H9 (cell line): ENCODE results near the gene PRCC. TPM values are rescaled to one million over a fixed set of nuclear protein-coding genes. Genes with fewer than 3 reads are reported as not detected.

Experiments
- DNase-seq: peaks from one replicate; pipeline ENCODE4 v3.0.0-alpha.2; 2017
- H2AFZ ChIP-seq: one replicate; pipeline ENCODE4 v1.6.1; 2013; ENCODE audit warnings: mild to moderate bottlenecking, low read length, control low read depth, moderate library complexity
- H2AK5ac ChIP-seq: 2 replicates; pipeline ENCODE4 v1.6.1; 2013; ENCODE audit warnings: low read length, control low read depth, mixed read lengths; ENCODE audit not compliant: insufficient read length
- H2BK120ac ChIP-seq: one replicate; pipeline ENCODE4 v1.6.1; 2013; ENCODE audit warnings: low read depth, mild to moderate bottlenecking, low read length, control low read depth, inconsistent platforms; ENCODE audit not compliant: poor library complexity, severe bottlenecking
- H2BK12ac ChIP-seq: 2 replicates; pipeline ENCODE4 v1.6.1; 2013; ENCODE audit warnings: low read length, control low read depth, mixed read lengths, low read depth; ENCODE audit not compliant: insufficient read length
- H2BK15ac ChIP-seq: 2 replicates; pipeline ENCODE4 v1.6.1; 2013; ENCODE audit warnings: low read depth, low read length, control low read depth
- H2BK20ac ChIP-seq: one replicate; pipeline ENCODE4 v1.6.1; 2013; ENCODE audit warnings: low read depth, mild to moderate bottlenecking, low read length, control low read depth, inconsistent platforms; ENCODE audit not compliant: poor library complexity, severe bottlenecking
- H2BK5ac ChIP-seq: 2 replicates; pipeline ENCODE4 v1.6.1; 2013; ENCODE audit warnings: low read length, control low read depth, mixed read lengths; ENCODE audit not compliant: insufficient read length
- H3K14ac ChIP-seq: 2 replicates; pipeline ENCODE4 v1.6.1; 2013; ENCODE audit warnings: low read length, control low read depth; ENCODE audit not compliant: insufficient read depth
- H3K18ac ChIP-seq: 2 replicates; pipeline ENCODE4 v1.6.1; 2013; ENCODE audit warnings: low read depth, mild to moderate bottlenecking, mixed read lengths, low read length, control low read depth; ENCODE audit not compliant: insufficient read length
- H3K23ac ChIP-seq: 2 replicates; pipeline ENCODE4 v1.6.1; 2013; ENCODE audit warnings: low read length, control low read depth, mixed read lengths, low read depth; ENCODE audit not compliant: insufficient read length
- H3K23me2 ChIP-seq: 2 replicates; pipeline ENCODE4 v1.6.1; 2013; ENCODE audit warnings: low read depth, mild to moderate bottlenecking, mixed read lengths, low read length, control low read depth; ENCODE audit not compliant: insufficient read length, poor library complexity, severe bottlenecking
- H3K27ac ChIP-seq: 2 replicates; pipeline ENCODE4 v1.5.1; 2013; ENCODE audit warnings: low read length, control low read depth, mixed read lengths, low read depth; ENCODE audit not compliant: insufficient read length
- H3K27me3 ChIP-seq: 2 replicates; pipeline ENCODE4 v1.6.1; 2013; ENCODE audit warnings: low read length, control low read depth, inconsistent platforms; ENCODE audit not compliant: insufficient read depth
- H3K4ac ChIP-seq: 2 replicates; pipeline ENCODE4 v1.6.1; 2013; ENCODE audit warnings: low read depth, mild to moderate bottlenecking, control low read depth, inconsistent platforms, low read length, moderate library complexity
- H3K4me1 ChIP-seq: 2 replicates; pipeline ENCODE4 v1.6.1; 2013; ENCODE audit warnings: low read length, control low read depth, inconsistent platforms; ENCODE audit not compliant: insufficient read depth
- H3K4me2 ChIP-seq: 2 replicates; pipeline ENCODE4 v1.6.1; 2013; ENCODE audit warnings: low read length, control low read depth, mixed read lengths; ENCODE audit not compliant: insufficient read length, insufficient read depth
- H3K56ac ChIP-seq: 2 replicates; pipeline ENCODE4 v1.6.1; 2013; ENCODE audit warnings: low read depth, mild to moderate bottlenecking, mixed read lengths, low read length, control low read depth; ENCODE audit not compliant: insufficient read length
- H3K79me1 ChIP-seq: 2 replicates; pipeline ENCODE4 v1.6.1; 2013; ENCODE audit warnings: low read depth, mild to moderate bottlenecking, moderate library complexity, low read length, control low read depth, inconsistent platforms; ENCODE audit not compliant: insufficient read depth, poor library complexity, severe bottlenecking
- H3K79me2 ChIP-seq: 2 replicates; pipeline ENCODE4 v1.6.1; 2013; ENCODE audit warnings: low read length, control low read depth, inconsistent platforms; ENCODE audit not compliant: insufficient read depth
- H3K9ac ChIP-seq: 2 replicates; pipeline ENCODE4 v1.6.1; 2013; ENCODE audit warnings: low read length, control low read depth, mixed read lengths; ENCODE audit not compliant: insufficient read length; ENCODE audit errors: extremely low read depth
- H3K9me3 ChIP-seq: one replicate; pipeline ENCODE4 v1.6.1; 2013; ENCODE audit warnings: low read depth, low read length, inconsistent platforms; ENCODE audit not compliant: control insufficient read depth
- H3T11ph ChIP-seq: one replicate; pipeline ENCODE4 v1.6.1; 2013; ENCODE audit warnings: mild to moderate bottlenecking, low read length, control low read depth, inconsistent platforms
- H4K20me1 ChIP-seq: one replicate; pipeline ENCODE4 v1.6.1; 2013; ENCODE audit not compliant: control insufficient read depth, insufficient read length, insufficient read depth
- H4K5ac ChIP-seq: 2 replicates; pipeline ENCODE4 v1.6.1; 2013; ENCODE audit warnings: low read depth, mild to moderate bottlenecking, mixed read lengths, low read length, control low read depth; ENCODE audit not compliant: insufficient read length
- H4K8ac ChIP-seq: replicated peaks from 2 replicates; pipeline ENCODE4 v1.6.1; 2013; ENCODE audit warnings: low read length, control low read depth, mixed read lengths, low read depth; ENCODE audit not compliant: insufficient read length
- H4K91ac ChIP-seq: 2 replicates; pipeline ENCODE4 v1.6.1; 2013; ENCODE audit warnings: low read depth, mild to moderate bottlenecking, moderate library complexity, mixed read lengths, low read length, control low read depth; ENCODE audit not compliant: insufficient read length
- H3K27ac Mint-ChIP-seq, 3 experiments: 2 replicates in 2 of 3; 3 replicates in 1 of 3; pipeline ENCODE4 v1.8.0; 2020 to 2021; ENCODE audit warnings: mixed read lengths in 3 of 3, mild to moderate bottlenecking in 1 of 3, moderate library complexity in 1 of 3
- H3K27me3 Mint-ChIP-seq: 2 replicates; pipeline ENCODE4 v1.8.0; 2021; ENCODE audit warnings: low read depth, mild to moderate bottlenecking, moderate library complexity, mixed read lengths
- H3K36me3 Mint-ChIP-seq, 3 experiments: 2 replicates in 2 of 3; 3 replicates in 1 of 3; pipeline ENCODE4 v1.8.0; 2020 to 2021; ENCODE audit warnings: low read depth in 3 of 3, mixed read lengths in 3 of 3; ENCODE audit not compliant: insufficient read depth in 1 of 3
- H3K4me1 Mint-ChIP-seq, 2 experiments: 2 replicates each; pipeline ENCODE4 v1.8.0; 2020; ENCODE audit warnings: mixed read lengths in 2 of 2
- H3K4me3 Mint-ChIP-seq, 2 experiments: 2 replicates in 1 of 2; 3 replicates in 1 of 2; pipeline ENCODE4 v1.8.0; 2020 to 2021; ENCODE audit warnings: mild to moderate bottlenecking in 2 of 2, mixed read lengths in 2 of 2, moderate library complexity in 1 of 2
- H3K9me3 Mint-ChIP-seq, 2 experiments: 2 replicates in 1 of 2; 3 replicates in 1 of 2; pipeline ENCODE4 v1.8.0; 2020; ENCODE audit warnings: mild to moderate bottlenecking in 2 of 2, mixed read lengths in 2 of 2, moderate library complexity in 1 of 2
- CTCF ChIP-seq: fragments of 200-600 bp; sonication (generic); conservative IDR thresholded peaks from 3 replicates; pipeline ENCODE4 v1.8.0; 2021; ENCODE audit warnings: antibody characterized with exemption, mild to moderate bottlenecking
- WGBS: extraction: QIAGEN DNeasy Blood & Tissue Kit; methylation state at CpG from one replicate; pipeline ENCODE4 v1.1.7; 2013; ENCODE audit warnings: missing lambda C conversion rate, low lambda C conversion rate, mixed read lengths; ENCODE audit not compliant: insufficient read length; ENCODE audit errors: extremely low coverage; 5-methylcytosine and 5-hydroxymethylcytosine counted together
- total RNA-seq: library from RNA; stranded (reverse); gene quantifications from 2 replicates; pipeline ENCODE4 v1.2.1, GENCODE V29; 2021

Gene PRCC
- total RNA-seq, 1 experiment from 2014 or later: 129 TPM

GRCh38 chr1:156754219-156754618, 13.1 kb upstream of the PRCC start:
- Histone ChIP-seq H4K5ac (no peak overlapping the region), H2AFZ (no peak overlapping the region), H2BK15ac (no peak overlapping the region), H2BK120ac (no peak overlapping the region), H3K9ac (no peak overlapping the region), H3K27me3 (no peaks in the 10 kb centered on the region), H3K79me1 (no peaks in the 10 kb centered on the region), H3K18ac (no peak overlapping the region), H3K4me2 (no peak overlapping the region), H3K23me2 (peaks cover 7% of the 10 kb centered on the region), H3K23ac (no peak overlapping the region), H4K91ac (no peak overlapping the region), H4K8ac (no peak overlapping the region), H2AK5ac (no peak overlapping the region), H2BK20ac (no peak overlapping the region), H2BK5ac (no peak overlapping the region), H3K4me1 (peaks cover 6% of the 10 kb centered on the region; the same call in 1 of the 2 replicates), H3K27ac (no peak overlapping the region), H3K4ac (no peak overlapping the region), H3K79me2 (peaks cover 12% of the 10 kb centered on the region; the same call in 1 of the 2 replicates), H3K56ac (no peak overlapping the region), H3K9me3 (no peaks in the 10 kb centered on the region), H3K14ac (no peak overlapping the region), H2BK12ac (no peak overlapping the region), H4K20me1 (no peaks in the 10 kb centered on the region), H3T11ph (no peak overlapping the region)
- H3K4me1 Mint-ChIP-seq: peaks cover 19 to 22% of the 10 kb centered on the region in 2 experiments
- H3K9me3 Mint-ChIP-seq: no peaks in the 10 kb centered on the region
- no peak overlapping the region for H3K4me3 Mint-ChIP-seq
- no peak for TF ChIP-seq CTCF
- no CpG with 5 or more reads among the region's 8 CpGs for WGBS
- H3K27ac Mint-ChIP-seq: no peak overlapping the region
- peaks cover 0 to 8% (median 3%) of the 10 kb centered on the region in 3 experiments; a peak in 2 of 7 replicates for H3K36me3 Mint-ChIP-seq
- DNase-seq: no peak
- H3K27me3 Mint-ChIP-seq: no peaks in the 10 kb centered on the region
